GM18505 (cell line): Measurements from ENCODE around the gene EXOC3L1.

Experiments used
- ATAC-seq: cut with Tn5 transposase; IDR thresholded peaks from one replicate; pipeline ENCODE4 v1.9.1; 2021; ENCODE audit not compliant: unreplicated experiment
- POLR2A ChIP-seq: IDR thresholded peaks from 4 replicates; pipeline ENCODE4 v1.6.1; 2011; ENCODE audit warnings: borderline replicate concordance; ENCODE audit not compliant: insufficient read depth, insufficient read length; ENCODE audit errors: extremely low read depth

The EXOC3L1 gene

GRCh38 chr16:67187175-67187890 is 2.6 kb downstream of the EXOC3L1 start:
- no peak for TF ChIP-seq POLR2A
- ATAC-seq, result no peak

GRCh38 chr16:67186550-67186950 is 3.4 kb downstream of the EXOC3L1 start:
- TF ChIP-seq POLR2A, result no peak
- no peak for ATAC-seq

DNA sequence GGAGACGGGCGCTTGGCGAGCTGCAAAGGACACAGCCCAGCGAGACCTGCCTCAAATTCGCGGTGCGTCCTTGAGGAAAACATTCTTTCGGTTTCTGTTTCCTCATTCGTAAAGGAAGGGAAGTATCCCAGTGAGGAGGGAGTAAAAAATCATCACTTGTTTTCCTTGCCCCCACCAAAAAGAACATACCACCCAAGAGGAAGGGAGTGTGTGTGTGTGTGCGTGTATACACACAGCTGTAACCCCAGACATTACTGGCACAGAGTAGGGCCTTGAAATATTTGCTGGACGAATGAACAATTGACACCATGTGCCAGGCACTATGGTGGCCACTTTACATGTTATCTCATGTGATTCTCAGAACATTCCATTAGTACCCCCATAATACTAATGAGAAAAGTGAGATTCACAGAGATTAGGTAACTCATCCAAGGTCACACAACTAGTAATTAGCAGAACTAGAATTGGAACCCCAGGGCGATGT is 4.2 kb downstream of the EXOC3L1 start:
- no peak for ATAC-seq
- TF ChIP-seq POLR2A, result no peak

GRCh38 chr16:67184995-67185650 is 4.8 kb downstream of the EXOC3L1 start:
- no peak for TF ChIP-seq POLR2A
- no peak for ATAC-seq

GRCh38 chr16:67184453-67184994 is 5.4 kb downstream of the EXOC3L1 start:
- TF ChIP-seq POLR2A, result no peak
- peak; percentile 20 for ATAC-seq

GRCh38 chr16:67183627-67184452 is 6.1 kb downstream of the EXOC3L1 start, which contains the start of gene MATCAP1:
Gene MATCAP1 (minus strand): TSS chr16:67183963. CDS start chr16:67180610, 3,353 bp downstream.
- peak; percentile 90 for ATAC-seq
- peak; percentile 56 for TF ChIP-seq POLR2A

DNA sequence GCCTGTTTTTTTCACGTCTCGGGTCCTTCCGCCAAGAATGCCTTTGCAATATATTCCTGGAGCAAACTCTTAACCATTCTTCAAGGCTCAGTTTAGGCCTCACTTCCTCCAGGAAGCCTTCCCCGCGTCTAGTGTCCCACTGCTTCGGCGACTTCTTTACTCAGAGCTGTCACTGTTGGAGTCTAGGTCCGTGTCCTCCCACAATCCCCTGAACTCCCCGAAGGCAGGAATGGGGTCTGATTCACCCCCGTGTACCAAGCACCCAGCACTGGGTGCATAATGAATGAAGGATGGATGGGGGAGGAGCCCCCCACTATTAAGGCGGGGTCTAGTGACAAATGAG is 6.7 kb downstream of the EXOC3L1 start:
- no peak for ATAC-seq
- peak; percentile 47 for TF ChIP-seq POLR2A

- no peak for TF ChIP-seq POLR2A
- ATAC-seq, result no peak
These were observed 7.6 kb downstream of the EXOC3L1 start for GRCh38 chr16:67182288-67182687.

GRCh38 chr16:67181346-67181745 is 8.6 kb downstream of the EXOC3L1 start:
- no peak for TF ChIP-seq POLR2A
- ATAC-seq, result no peak

- no peak for ATAC-seq
- TF ChIP-seq POLR2A, result no peak
These were observed 9.8 kb downstream of the EXOC3L1 start for GRCh38 chr16:67180166-67180565.

DNA sequence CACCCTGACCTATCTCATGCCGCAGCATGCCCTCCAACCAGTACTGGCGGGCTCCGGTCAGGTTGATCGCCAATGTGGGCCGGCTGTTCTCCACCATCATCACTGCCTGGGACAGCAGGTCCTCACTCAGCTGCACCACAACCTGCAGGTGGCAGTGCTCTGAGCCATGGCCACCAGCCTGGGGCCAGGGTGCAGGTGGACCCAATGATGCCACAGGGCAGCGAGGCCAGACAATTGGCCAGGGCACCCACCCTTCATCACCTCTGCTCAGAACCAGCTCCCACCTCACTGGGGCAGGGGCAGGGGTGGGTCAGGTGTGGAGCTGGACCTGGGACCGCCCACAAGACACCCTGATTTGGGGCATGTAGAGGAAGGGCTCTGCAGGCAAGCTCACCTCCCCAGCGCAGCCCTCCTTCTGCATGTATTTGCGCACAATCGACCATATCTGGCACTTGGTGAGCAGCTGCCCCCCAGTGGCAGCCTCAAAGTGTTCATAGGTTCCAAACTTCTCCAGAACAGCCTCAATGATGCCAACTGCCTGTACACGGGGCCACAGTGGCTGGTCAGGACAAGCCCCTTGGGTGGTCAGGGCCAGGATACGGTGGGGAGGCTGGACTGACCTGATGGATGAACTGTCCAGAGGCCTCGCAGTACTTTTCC is 10.4 kb downstream of the EXOC3L1 start:
- ATAC-seq, result no peak

GRCh38 chr16:67177743-67178699 is 11.9 kb downstream of the EXOC3L1 start:
- no peak for ATAC-seq
- no peak for TF ChIP-seq POLR2A

More for the DNA sequence above, 10.4 kb downstream of the EXOC3L1 start:
- no peak for TF ChIP-seq POLR2A
